ENCODE data around the gene UPB1.

DNA sequence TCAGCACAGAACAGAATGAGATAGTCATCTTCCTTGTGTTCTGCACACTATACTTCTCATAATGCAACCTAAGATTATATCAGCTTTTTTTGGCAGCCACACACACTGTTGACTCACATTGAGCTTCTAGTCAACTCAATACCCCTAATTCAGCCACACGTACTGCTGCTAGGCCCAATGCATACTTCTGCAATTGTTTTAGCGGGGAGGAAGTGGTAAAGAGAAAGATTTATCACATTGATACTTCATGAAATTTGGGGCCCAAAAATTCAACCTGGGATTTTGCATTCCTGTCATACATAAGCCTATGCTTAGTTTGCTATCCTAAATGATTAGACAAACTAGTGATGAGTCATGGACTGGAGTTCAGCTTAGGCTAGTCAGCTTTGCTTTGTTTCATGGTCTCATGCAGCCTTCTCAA lies 8.6 kb upstream of the UPB1 start:
- TF ChIP-seq, protein P1, sequence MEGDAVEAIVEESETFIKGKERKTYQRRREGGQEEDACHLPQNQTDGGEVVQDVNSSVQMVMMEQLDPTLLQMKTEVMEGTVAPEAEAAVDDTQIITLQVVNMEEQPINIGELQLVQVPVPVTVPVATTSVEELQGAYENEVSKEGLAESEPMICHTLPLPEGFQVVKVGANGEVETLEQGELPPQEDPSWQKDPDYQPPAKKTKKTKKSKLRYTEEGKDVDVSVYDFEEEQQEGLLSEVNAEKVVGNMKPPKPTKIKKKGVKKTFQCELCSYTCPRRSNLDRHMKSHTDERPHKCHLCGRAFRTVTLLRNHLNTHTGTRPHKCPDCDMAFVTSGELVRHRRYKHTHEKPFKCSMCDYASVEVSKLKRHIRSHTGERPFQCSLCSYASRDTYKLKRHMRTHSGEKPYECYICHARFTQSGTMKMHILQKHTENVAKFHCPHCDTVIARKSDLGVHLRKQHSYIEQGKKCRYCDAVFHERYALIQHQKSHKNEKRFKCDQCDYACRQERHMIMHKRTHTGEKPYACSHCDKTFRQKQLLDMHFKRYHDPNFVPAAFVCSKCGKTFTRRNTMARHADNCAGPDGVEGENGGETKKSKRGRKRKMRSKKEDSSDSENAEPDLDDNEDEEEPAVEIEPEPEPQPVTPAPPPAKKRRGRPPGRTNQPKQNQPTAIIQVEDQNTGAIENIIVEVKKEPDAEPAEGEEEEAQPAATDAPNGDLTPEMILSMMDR (IDR thresholded peaks at IDR 0.05), result no peak
- TF ChIP-seq POLR2A (IDR thresholded peaks at IDR 0.05), result no peak
